Measurements from ENCODE around the gene DHCR7.

GRCh38 chr11:71451596-71452198, 3.5 kb upstream of the DHCR7 start:
- TF ChIP-seq CTCF (conservative IDR thresholded peaks at IDR 0.05; ENCODE audit: low read length) (no peak), EZH2phosphoT487 (IDR thresholded peaks at IDR 0.05; ENCODE audit: borderline replicate concordance) (no peak)

Measured in Loucy (cell line).